Mucosa of descending colon (tissue), 3 donors: ENCODE data around the gene CCDC85B. TPM values are rescaled to one million over a fixed set of nuclear protein-coding genes. Genes with fewer than 3 reads are reported as not detected.
"Not testable (repeated sequence)": the region's sequence is repeated elsewhere in the genome, so short reads cannot be mapped to it uniquely, and the experiment has no call there.

Experiments
- ATAC-seq: fragments of 200-7000 bp; cut with Tn5 transposase; one replicate; pipeline ENCODE4 v1.9.1; 2020; ENCODE audit warnings: mild to moderate bottlenecking, moderate library complexity
- DNase-seq, 3 donors: peaks; one replicate each; pipeline ENCODE4 v3.0.0-alpha.2; 2020
- H3K36me3 ChIP-seq: fragments of 200-600 bp; one replicate; pipeline ENCODE4 v1.8.0; 2021; ENCODE audit warnings: low read depth, mild to moderate bottlenecking
- H3K4me1 ChIP-seq: fragments of 200-600 bp; one replicate; pipeline ENCODE4 v1.8.0; 2021; ENCODE audit warnings: low read depth, mild to moderate bottlenecking
- H3K4me3 ChIP-seq: fragments of 200-600 bp; one replicate; pipeline ENCODE4 v1.8.0; 2021; ENCODE audit warnings: mild to moderate bottlenecking
- H3K9me3 ChIP-seq: fragments of 200-600 bp; one replicate; pipeline ENCODE4 v1.8.0; 2021; ENCODE audit warnings: mild to moderate bottlenecking
- CTCF ChIP-seq: fragments of 200-600 bp; IDR thresholded peaks from one replicate; pipeline ENCODE4 v1.8.0; 2022; ENCODE audit warnings: antibody characterized with exemption, mild to moderate bottlenecking
- intact Hi-C, 2 donors: fragments of 100-400 bp; cut with DNase I in 1 of 2; cut with micrococcal nuclease in 1 of 2; formaldehyde crosslinking; loops; one replicate each; pipeline versions ENCODE4 v1.11.0 to v1.11.1; 2022; cut with DNase I, micrococcal nuclease
- total RNA-seq, 3 donors: library from RNA; stranded (reverse); fragmentation: NEBNext Ultra II Directional in 2 of 3; extraction: Animal tissue kit (Norgen Biotek cat#: 25700) in 2 of 3; gene quantifications; one replicate each; pipeline versions ENCODE4 v1.2.1 to v1.2.4, GENCODE V29; 2021 to 2023
- donor health status: DM: no; HTN: no; CAD: no; lungs with moderate emphysema.
- donor health status: DM: no; HTN: no; CAD: no.
- donor health status: DM: no; HTN: yes; CAD: no.

CCDC85B gene
- total RNA-seq, 3 donors from 2014 or later: 4.5 to 22.3 (median 9.2) TPM

- DNase-seq (peak in 1 of 3 donors; percentile 45), ATAC-seq (no peak)
- no peaks in the 10 kb centered on the region for H3K36me3 ChIP-seq
- no peak overlapping the region for H3K4me3 ChIP-seq
- intact Hi-C loops: loop anchor here (10.0 kb wide), 1 partner anchor 98 kb away; no protein-coding TSS in a partner anchor
- H3K9me3 ChIP-seq: no peaks in the 10 kb centered on the region
- H3K4me1 ChIP-seq: peaks cover 32% of the 10 kb centered on the region
- no peak for TF ChIP-seq CTCF
Observed at GRCh38 chr11:65886826-65887722, 3.4 kb upstream of the CCDC85B start.

- Histone ChIP-seq H3K9me3 (no peaks in the 10 kb centered on the region), H3K4me1 (peaks cover 33% of the 10 kb centered on the region), H3K36me3 (no peaks in the 10 kb centered on the region), H3K4me3 (peak overlapping the region; percentile 38)
- TF ChIP-seq CTCF: no peak
- DNase-seq (peak in 1 of 3 donors; percentile 81), ATAC-seq (peak; percentile 2)
- intact Hi-C loops: loop anchor here (10.0 kb wide), 1 partner anchor 97 kb away; no protein-coding TSS in a partner anchor
Observed at GRCh38 chr11:65887723-65888162, 2.7 kb upstream of the CCDC85B start.

- no peaks in the 10 kb centered on the region for H3K36me3 ChIP-seq
- peaks cover 33% of the 10 kb centered on the region for H3K4me1 ChIP-seq
- DNase-seq: peak; percentile 98 to 99 (median 99)
- ATAC-seq: peak; percentile 82
- intact Hi-C loops: loop anchor here (10.0 kb wide), 1 partner anchor 97 kb away; no protein-coding TSS in a partner anchor
- H3K9me3 ChIP-seq: no peaks in the 10 kb centered on the region
- TF ChIP-seq CTCF: peak; percentile 95
- peak within 1 kb of the TSS; percentile 38 for H3K4me3 ChIP-seq
Observed at GRCh38 chr11:65888163-65888814, 2.2 kb upstream of the CCDC85B start, which contains the start of gene FIBP. Gene FIBP, minus strand, starts transcription at chr11:65888471. Its CDS starts 53 bp downstream, at chr11:65888418.

GRCh38 chr11:65891219-65892136 is 1.0 kb downstream of the CCDC85B start:
- peak overlapping the region; percentile 30 for H3K4me3 ChIP-seq
- intact Hi-C loops: no loop called here
- H3K36me3 ChIP-seq: no peaks in the 10 kb centered on the region
- H3K9me3 ChIP-seq: no peaks in the 10 kb centered on the region
- H3K4me1 ChIP-seq: peaks cover 31% of the 10 kb centered on the region
- ATAC-seq: no peak
- peak in 2 of 3 donors; percentile 55 to 71 for DNase-seq
- no peak for TF ChIP-seq CTCF

GRCh38 chr11:65892137-65892540 is 1.7 kb downstream of the CCDC85B start:
- DNase-seq: peak in 1 of 3 donors; percentile 31
- peaks cover 29% of the 10 kb centered on the region for H3K4me1 ChIP-seq
- ATAC-seq, H3K9me3 ChIP-seq, H3K36me3 ChIP-seq, H3K4me3 ChIP-seq, intact Hi-C loops: not testable (repeated sequence)
